Gastrocnemius medialis (tissue), 4 donors: ENCODE results near the gene GAS7.

Experiments
- POLR2A ChIP-seq, 2 donors: fragments of 450-650 bp; IDR thresholded peaks; one replicate each; pipeline ENCODE4 v1.6.1; 2017; ENCODE audit warnings: antibody characterized with exemption in 2 of 2, mild to moderate bottlenecking in 2 of 2, moderate library complexity in 2 of 2
- TF ChIP-seq, protein P1 (sequence below), 5 experiments: fragments of 450-650 bp in 3 of 5; fragments of 200-600 bp in 2 of 5; sonication (generic) in 2 of 5; IDR thresholded peaks in 4 of 5; conservative IDR thresholded peaks in 1 of 5; 1 replicate in 4 of 5; 2 replicates in 1 of 5; pipeline ENCODE4 v1.5.1; 2016 to 2019; ENCODE audit warnings: antibody characterized with exemption in 5 of 5, mild to moderate bottlenecking in 3 of 5, moderate library complexity in 3 of 5

DNA sequence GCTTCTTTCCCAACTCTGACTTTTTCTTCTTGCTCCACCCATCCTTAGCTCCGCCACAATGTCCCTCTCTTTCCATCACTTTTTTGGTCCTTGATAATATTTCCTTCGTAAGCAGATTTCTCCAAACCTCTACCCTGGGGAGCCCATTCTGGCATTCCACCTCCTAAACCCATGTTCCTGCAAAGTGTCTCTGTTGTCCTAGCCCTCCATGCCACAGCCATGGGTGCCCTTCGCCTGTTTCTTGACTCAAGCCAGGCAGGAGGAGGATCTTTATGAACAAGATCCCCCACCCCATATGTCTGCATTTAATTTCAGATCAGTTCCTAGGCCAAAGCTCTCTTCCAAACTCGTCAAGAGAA lies 42.4 kb downstream of the GAS7 start:
- TF ChIP-seq, protein P1, sequence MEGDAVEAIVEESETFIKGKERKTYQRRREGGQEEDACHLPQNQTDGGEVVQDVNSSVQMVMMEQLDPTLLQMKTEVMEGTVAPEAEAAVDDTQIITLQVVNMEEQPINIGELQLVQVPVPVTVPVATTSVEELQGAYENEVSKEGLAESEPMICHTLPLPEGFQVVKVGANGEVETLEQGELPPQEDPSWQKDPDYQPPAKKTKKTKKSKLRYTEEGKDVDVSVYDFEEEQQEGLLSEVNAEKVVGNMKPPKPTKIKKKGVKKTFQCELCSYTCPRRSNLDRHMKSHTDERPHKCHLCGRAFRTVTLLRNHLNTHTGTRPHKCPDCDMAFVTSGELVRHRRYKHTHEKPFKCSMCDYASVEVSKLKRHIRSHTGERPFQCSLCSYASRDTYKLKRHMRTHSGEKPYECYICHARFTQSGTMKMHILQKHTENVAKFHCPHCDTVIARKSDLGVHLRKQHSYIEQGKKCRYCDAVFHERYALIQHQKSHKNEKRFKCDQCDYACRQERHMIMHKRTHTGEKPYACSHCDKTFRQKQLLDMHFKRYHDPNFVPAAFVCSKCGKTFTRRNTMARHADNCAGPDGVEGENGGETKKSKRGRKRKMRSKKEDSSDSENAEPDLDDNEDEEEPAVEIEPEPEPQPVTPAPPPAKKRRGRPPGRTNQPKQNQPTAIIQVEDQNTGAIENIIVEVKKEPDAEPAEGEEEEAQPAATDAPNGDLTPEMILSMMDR (IDR thresholded peaks at IDR 0.05 in 4 of 5, conservative IDR thresholded peaks at IDR 0.05 in 1 of 5), result no peak
- TF ChIP-seq POLR2A (IDR thresholded peaks at IDR 0.05), result no peak
